HCT116 (cell line): Measurements from ENCODE around the gene KIRREL1. TPM values are rescaled to one million over a fixed set of nuclear protein-coding genes. Genes with fewer than 3 reads are reported as not detected.

ENCODE experiments used
- ATAC-seq: fragments of 200-7000 bp; cut with Tn5 transposase; 2 replicates; pipeline ENCODE4 v1.9.1; 2020; ENCODE audit warnings: mild to moderate bottlenecking, moderate library complexity
- BruUV-seq: library from RNA; stranded (reverse); fragments of 400-500 nt; replicated peaks from 2 replicates; lab custom pipeline; 2021; lab: Mats Ljungman, UMichigan
- CTCF ChIA-PET: fragments of 300-600 bp; sonication (Branson Sonifier 250); formaldehyde crosslinking; loops from one replicate; lab custom pipeline; 2021; ENCODE audit warnings: antibody characterized with exemption; lab: Charles Lee
- POLR2A ChIA-PET: fragments of 300-600, 350-600 bp; sonication (Branson Sonifier 250); formaldehyde crosslinking; loops from one replicate; lab custom pipeline; 2021; ENCODE audit warnings: antibody characterized with exemption; lab: Charles Lee
- RAD21 ChIA-PET, 2 experiments: fragments of 300-600 bp; sonication (Branson Sonifier 250); formaldehyde crosslinking; loops; one replicate each; lab custom pipeline; 2023; ENCODE audit warnings: low total read pairs in 2 of 2; ENCODE audit not compliant: uncharacterized antibody in 2 of 2, unreplicated experiment in 2 of 2, low non-redundant PET in 1 of 2; lab: Charles Lee
- DNase-seq: peaks from one replicate; pipeline ENCODE4 v3.0.0-alpha.2; 2010; ENCODE audit warnings: low read depth, low spot score
- H2AFZ ChIP-seq: fragments of 200-600 bp; shearing (Covaris generic), sonication (generic); 2 replicates; pipeline ENCODE4 v1.6.1; 2017; ENCODE audit warnings: low read depth, mixed run types, mixed read lengths, antibody characterized with exemption, low read length; ENCODE audit not compliant: poor library complexity, severe bottlenecking
- H3K27ac ChIP-seq: 2 replicates; pipeline ENCODE4 v1.5.1; 2012; ENCODE audit warnings: low read depth, low read length
- H3K27me3 ChIP-seq: fragments of 200-600 bp; sonication (generic); 2 replicates; pipeline ENCODE4 v1.6.1; 2016; ENCODE audit warnings: mixed run types, low read length, mixed read lengths; ENCODE audit not compliant: insufficient read depth
- H3K36me3 ChIP-seq, 2 experiments: fragments of 200-500 bp in 1 of 2; fragments of 200-600 bp in 1 of 2; sonication (Bioruptor generic) in 1 of 2; sonication (generic) in 1 of 2; 2 replicates each; pipeline versions ENCODE4 v1.5.1 to v1.6.1; 2014 to 2016; ENCODE audit warnings: low read length in 2 of 2, inconsistent platforms in 1 of 2, mixed read lengths in 1 of 2, mixed run types in 1 of 2; ENCODE audit not compliant: insufficient read depth in 2 of 2, control insufficient read depth in 1 of 2
- H3K4me1 ChIP-seq, 2 experiments: fragments of 200-600 bp in 1 of 2; sonication (generic) in 1 of 2; 2 replicates each; pipeline versions ENCODE4 v1.5.1 to v1.6.1; 2012 to 2017; ENCODE audit warnings: low read length in 2 of 2, inconsistent platforms in 1 of 2, mild to moderate bottlenecking in 1 of 2, mixed read lengths in 1 of 2, mixed run types in 1 of 2, moderate library complexity in 1 of 2; ENCODE audit not compliant: insufficient read depth in 2 of 2, control insufficient read depth in 1 of 2
- H3K4me2 ChIP-seq: fragments of 200-600 bp; sonication (generic); 2 replicates; pipeline ENCODE4 v1.6.1; 2017; ENCODE audit warnings: mixed run types, low read length, mixed read lengths
- H3K4me3 ChIP-seq, 2 experiments: fragments of 200-600 bp in 1 of 2; sonication (generic) in 1 of 2; replicated peaks in 1 of 2; 2 replicates each; pipeline ENCODE4 v1.5.1; 2011 to 2016; ENCODE audit warnings: low read length in 2 of 2, control low read depth in 1 of 2, low read depth in 1 of 2, mild to moderate bottlenecking in 1 of 2, mixed read lengths in 1 of 2, mixed run types in 1 of 2
- H3K79me2 ChIP-seq: fragments of 200-600 bp; sonication (generic); 2 replicates; pipeline ENCODE4 v1.6.1; 2017; ENCODE audit warnings: mild to moderate bottlenecking, mixed run types, low read length, moderate library complexity, mixed read lengths; ENCODE audit not compliant: insufficient read depth
- H3K9ac ChIP-seq: fragments of 200-600 bp; sonication (generic); 2 replicates; pipeline ENCODE4 v1.6.1; 2016; ENCODE audit warnings: low read length, mixed read lengths
- H3K9me2 ChIP-seq: fragments of 200-600 bp; sonication (generic), shearing (Covaris generic); 2 replicates; pipeline ENCODE4 v1.6.1; 2017; ENCODE audit warnings: mixed run types, mild to moderate bottlenecking, moderate library complexity; ENCODE audit not compliant: insufficient read depth
- H3K9me3 ChIP-seq, 2 experiments: fragments of 200-500 bp in 1 of 2; fragments of 200-600 bp in 1 of 2; sonication (Bioruptor generic) in 1 of 2; sonication (generic) in 1 of 2; 2 replicates each; pipeline ENCODE4 v1.6.1; 2014 to 2017; ENCODE audit warnings: low read length in 2 of 2, mixed read lengths in 2 of 2, inconsistent platforms in 1 of 2, low read depth in 1 of 2, mild to moderate bottlenecking in 1 of 2, mixed run types in 1 of 2, moderate library complexity in 1 of 2; ENCODE audit not compliant: control insufficient read depth in 1 of 2, insufficient read depth in 1 of 2
- H4K20me1 ChIP-seq: fragments of 200-600 bp; sonication (generic), shearing (Covaris generic); 2 replicates; pipeline ENCODE4 v1.6.1; 2017; ENCODE audit warnings: mixed run types, mild to moderate bottlenecking, moderate library complexity; ENCODE audit not compliant: insufficient read depth
- CBX3 ChIP-seq: IDR thresholded peaks from 2 replicates; pipeline ENCODE4 v1.6.1; 2012; ENCODE audit warnings: low read depth
- CEBPB ChIP-seq: IDR thresholded peaks from 2 replicates; pipeline ENCODE4 v1.6.1; 2012; ENCODE audit warnings: low read depth
- EGR1 ChIP-seq: IDR thresholded peaks from 2 replicates; pipeline ENCODE4 v1.6.1; 2012; ENCODE audit warnings: low read depth
- ELF1 ChIP-seq: IDR thresholded peaks from 2 replicates; pipeline ENCODE4 v1.6.1; 2012; ENCODE audit warnings: low read depth, borderline replicate concordance
- EZH2 ChIP-seq: fragments of 200-600 bp; sonication (generic); IDR thresholded peaks from 2 replicates; pipeline ENCODE4 v1.6.1; 2017; ENCODE audit warnings: antibody characterized with exemption, mixed run types
- FOSL1 ChIP-seq: IDR thresholded peaks from 2 replicates; pipeline ENCODE4 v1.6.1; 2012; ENCODE audit warnings: low read depth
- JUND ChIP-seq: IDR thresholded peaks from 2 replicates; pipeline ENCODE4 v1.6.1; 2012
- POLR2A ChIP-seq: IDR thresholded peaks from 2 replicates; pipeline ENCODE4 v1.7.0; 2011; ENCODE audit warnings: borderline replicate concordance; ENCODE audit not compliant: insufficient read depth, insufficient read length; ENCODE audit errors: extremely low read depth
- POLR2AphosphoS5 ChIP-seq: IDR thresholded peaks from 2 replicates; pipeline ENCODE4 v1.6.1; 2011; ENCODE audit warnings: mild to moderate bottlenecking, low read depth, low read length, moderate library complexity
- RAD21 ChIP-seq: IDR thresholded peaks from 2 replicates; pipeline ENCODE4 v1.6.1; 2012; ENCODE audit warnings: low read depth, mild to moderate bottlenecking
- SIN3A ChIP-seq: IDR thresholded peaks from 2 replicates; pipeline ENCODE4 v1.6.1; 2012; ENCODE audit warnings: low read depth
- SP1 ChIP-seq: IDR thresholded peaks from 2 replicates; pipeline ENCODE4 v1.6.1; 2012; ENCODE audit warnings: low read depth
- SRF ChIP-seq: IDR thresholded peaks from 2 replicates; pipeline ENCODE4 v1.6.1; 2012; ENCODE audit warnings: low read depth
- ZFX ChIP-seq: fragments of 450-650 bp; IDR thresholded peaks from 2 replicates; pipeline ENCODE4 v1.6.1; 2017
- ZNF274 ChIP-seq: fragments of 200-500 bp; sonication (Bioruptor generic); IDR thresholded peaks from 2 replicates; pipeline ENCODE4 v1.6.1; 2014; ENCODE audit warnings: mild to moderate bottlenecking, low read depth, low read length, inconsistent platforms
- intact Hi-C: fragments of 100-400 bp; cut with micrococcal nuclease; formaldehyde crosslinking; loops from 2 replicates; pipeline ENCODE4 v1.10.0; 2022
- total RNA-seq: library from RNA; stranded (reverse); gene quantifications from one replicate; pipeline ENCODE4 v1.2.1, GENCODE V29; 2021; ENCODE audit not compliant: unreplicated experiment
- TF ChIP-seq, protein P1 (sequence below), 3 experiments: fragments of 200-600 bp in 1 of 3; sonication (generic) in 1 of 3; IDR thresholded peaks in 2 of 3; conservative IDR thresholded peaks in 1 of 3; 2 replicates each; pipeline ENCODE4 v1.5.1; 2012 to 2017; ENCODE audit warnings: low read depth in 2 of 3, low read length in 2 of 3, antibody characterized with exemption in 1 of 3, borderline replicate concordance in 1 of 3, control low read depth in 1 of 3, mild to moderate bottlenecking in 1 of 3, mixed read lengths in 1 of 3, mixed run types in 1 of 3, moderate library complexity in 1 of 3; ENCODE audit not compliant: insufficient read depth in 1 of 3
- TF ChIP-seq, protein P2 (sequence below): IDR thresholded peaks from 2 replicates; pipeline ENCODE4 v1.6.1; 2011; ENCODE audit warnings: mild to moderate bottlenecking, low read length, moderate library complexity; ENCODE audit not compliant: insufficient replicate concordance; ENCODE audit errors: extremely low read depth
- TF ChIP-seq, protein P3 (sequence below): IDR thresholded peaks from 2 replicates; pipeline ENCODE4 v1.6.1; 2012; ENCODE audit warnings: low read depth

Gene KIRREL1
- total RNA-seq, 1 experiment from 2014 or later, result 20.0 TPM

DNA sequence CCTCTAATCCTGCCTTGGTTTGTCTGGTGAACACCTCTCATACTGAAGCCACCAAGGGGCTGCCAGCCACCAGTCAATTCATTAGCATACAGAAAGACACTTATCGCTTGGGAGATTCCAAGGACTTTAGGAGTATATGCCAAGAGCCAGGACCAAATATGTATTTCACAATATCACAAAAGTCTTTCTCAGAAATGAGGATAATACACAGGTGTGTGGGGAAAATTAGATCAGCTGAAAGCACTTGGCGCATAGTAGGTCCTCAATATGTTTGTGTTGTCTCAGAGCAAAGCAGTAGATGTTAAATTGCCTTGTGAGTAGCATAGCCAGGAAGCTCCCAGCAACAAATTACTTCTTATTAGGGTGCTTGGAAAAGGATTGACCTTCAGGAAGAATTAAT is 34.1 kb downstream of the KIRREL1 start:
- H3K27ac ChIP-seq, result no peak overlapping the region
- POLR2A ChIA-PET, result interaction anchor here (1.1 kb wide), 1 partner anchor 8 kb away, joined by 3 read pairs; no protein-coding TSS in a partner anchor
- no peak overlapping the region for H3K4me3 ChIP-seq
- no peak for DNase-seq
- RAD21 ChIA-PET, result no interaction called here
- no TSS peak for BruUV-seq
- H3K4me2 ChIP-seq, result no peak overlapping the region
- ATAC-seq, result no peak
- no peak overlapping the region for H3K9ac ChIP-seq
- H2AFZ ChIP-seq, result no peak overlapping the region
- intact Hi-C loops, result no loop called here
- no peaks in the 10 kb centered on the region for H3K27me3 ChIP-seq
- CTCF ChIA-PET, result interaction anchor here (1.3 kb wide), 1 partner anchor 10 kb away, joined by 3 read pairs; no protein-coding TSS in a partner anchor
- peaks cover 7 to 19% of the 10 kb centered on the region in 2 experiments for H3K4me1 ChIP-seq
- no peaks in the 10 kb centered on the region for H3K9me3 ChIP-seq
- H3K9me2 ChIP-seq, result no peaks in the 10 kb centered on the region
- H3K36me3 ChIP-seq, result no peaks in the 10 kb centered on the region; a peak in 1 of 4 replicates
- TF ChIP-seq EZH2 (no peak), ZNF274 (no peak), POLR2AphosphoS5 (no peak), RAD21 (no peak), ELF1 (no peak), POLR2A (no peak), SRF (no peak), FOSL1 (no peak), CBX3 (no peak), CEBPB (no peak), SP1 (no peak), ZFX (no peak), JUND (no peak), EGR1 (no peak), SIN3A (no peak)
- TF ChIP-seq, protein P1, sequence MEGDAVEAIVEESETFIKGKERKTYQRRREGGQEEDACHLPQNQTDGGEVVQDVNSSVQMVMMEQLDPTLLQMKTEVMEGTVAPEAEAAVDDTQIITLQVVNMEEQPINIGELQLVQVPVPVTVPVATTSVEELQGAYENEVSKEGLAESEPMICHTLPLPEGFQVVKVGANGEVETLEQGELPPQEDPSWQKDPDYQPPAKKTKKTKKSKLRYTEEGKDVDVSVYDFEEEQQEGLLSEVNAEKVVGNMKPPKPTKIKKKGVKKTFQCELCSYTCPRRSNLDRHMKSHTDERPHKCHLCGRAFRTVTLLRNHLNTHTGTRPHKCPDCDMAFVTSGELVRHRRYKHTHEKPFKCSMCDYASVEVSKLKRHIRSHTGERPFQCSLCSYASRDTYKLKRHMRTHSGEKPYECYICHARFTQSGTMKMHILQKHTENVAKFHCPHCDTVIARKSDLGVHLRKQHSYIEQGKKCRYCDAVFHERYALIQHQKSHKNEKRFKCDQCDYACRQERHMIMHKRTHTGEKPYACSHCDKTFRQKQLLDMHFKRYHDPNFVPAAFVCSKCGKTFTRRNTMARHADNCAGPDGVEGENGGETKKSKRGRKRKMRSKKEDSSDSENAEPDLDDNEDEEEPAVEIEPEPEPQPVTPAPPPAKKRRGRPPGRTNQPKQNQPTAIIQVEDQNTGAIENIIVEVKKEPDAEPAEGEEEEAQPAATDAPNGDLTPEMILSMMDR (IDR thresholded peaks at IDR 0.05 in 2 of 3, conservative IDR thresholded peaks at IDR 0.05 in 1 of 3; ENCODE audit: borderline replicate concordance in 1 of 3, insufficient read depth in 1 of 3, low read depth in 2 of 3, low read length in 2 of 3), result no peak
- TF ChIP-seq, protein P2, sequence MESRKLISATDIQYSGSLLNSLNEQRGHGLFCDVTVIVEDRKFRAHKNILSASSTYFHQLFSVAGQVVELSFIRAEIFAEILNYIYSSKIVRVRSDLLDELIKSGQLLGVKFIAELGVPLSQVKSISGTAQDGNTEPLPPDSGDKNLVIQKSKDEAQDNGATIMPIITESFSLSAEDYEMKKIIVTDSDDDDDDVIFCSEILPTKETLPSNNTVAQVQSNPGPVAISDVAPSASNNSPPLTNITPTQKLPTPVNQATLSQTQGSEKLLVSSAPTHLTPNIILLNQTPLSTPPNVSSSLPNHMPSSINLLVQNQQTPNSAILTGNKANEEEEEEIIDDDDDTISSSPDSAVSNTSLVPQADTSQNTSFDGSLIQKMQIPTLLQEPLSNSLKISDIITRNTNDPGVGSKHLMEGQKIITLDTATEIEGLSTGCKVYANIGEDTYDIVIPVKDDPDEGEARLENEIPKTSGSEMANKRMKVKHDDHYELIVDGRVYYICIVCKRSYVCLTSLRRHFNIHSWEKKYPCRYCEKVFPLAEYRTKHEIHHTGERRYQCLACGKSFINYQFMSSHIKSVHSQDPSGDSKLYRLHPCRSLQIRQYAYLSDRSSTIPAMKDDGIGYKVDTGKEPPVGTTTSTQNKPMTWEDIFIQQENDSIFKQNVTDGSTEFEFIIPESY, result no peak
- TF ChIP-seq, protein P3, sequence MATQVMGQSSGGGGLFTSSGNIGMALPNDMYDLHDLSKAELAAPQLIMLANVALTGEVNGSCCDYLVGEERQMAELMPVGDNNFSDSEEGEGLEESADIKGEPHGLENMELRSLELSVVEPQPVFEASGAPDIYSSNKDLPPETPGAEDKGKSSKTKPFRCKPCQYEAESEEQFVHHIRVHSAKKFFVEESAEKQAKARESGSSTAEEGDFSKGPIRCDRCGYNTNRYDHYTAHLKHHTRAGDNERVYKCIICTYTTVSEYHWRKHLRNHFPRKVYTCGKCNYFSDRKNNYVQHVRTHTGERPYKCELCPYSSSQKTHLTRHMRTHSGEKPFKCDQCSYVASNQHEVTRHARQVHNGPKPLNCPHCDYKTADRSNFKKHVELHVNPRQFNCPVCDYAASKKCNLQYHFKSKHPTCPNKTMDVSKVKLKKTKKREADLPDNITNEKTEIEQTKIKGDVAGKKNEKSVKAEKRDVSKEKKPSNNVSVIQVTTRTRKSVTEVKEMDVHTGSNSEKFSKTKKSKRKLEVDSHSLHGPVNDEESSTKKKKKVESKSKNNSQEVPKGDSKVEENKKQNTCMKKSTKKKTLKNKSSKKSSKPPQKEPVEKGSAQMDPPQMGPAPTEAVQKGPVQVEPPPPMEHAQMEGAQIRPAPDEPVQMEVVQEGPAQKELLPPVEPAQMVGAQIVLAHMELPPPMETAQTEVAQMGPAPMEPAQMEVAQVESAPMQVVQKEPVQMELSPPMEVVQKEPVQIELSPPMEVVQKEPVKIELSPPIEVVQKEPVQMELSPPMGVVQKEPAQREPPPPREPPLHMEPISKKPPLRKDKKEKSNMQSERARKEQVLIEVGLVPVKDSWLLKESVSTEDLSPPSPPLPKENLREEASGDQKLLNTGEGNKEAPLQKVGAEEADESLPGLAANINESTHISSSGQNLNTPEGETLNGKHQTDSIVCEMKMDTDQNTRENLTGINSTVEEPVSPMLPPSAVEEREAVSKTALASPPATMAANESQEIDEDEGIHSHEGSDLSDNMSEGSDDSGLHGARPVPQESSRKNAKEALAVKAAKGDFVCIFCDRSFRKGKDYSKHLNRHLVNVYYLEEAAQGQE, result no peak
- H4K20me1 ChIP-seq, result no peaks in the 10 kb centered on the region
- H3K79me2 ChIP-seq, result peaks cover 61% of the 10 kb centered on the region
